ENCODE results near the gene PDE3A. TPM values are rescaled to one million over a fixed set of nuclear protein-coding genes. Genes with fewer than 3 reads are reported as not detected.

Gene PDE3A
- total RNA-seq, 1 donor from 2014 or later: 2.4 TPM

- no peak overlapping the region for H3K4me3 Mint-ChIP-seq
- no peak overlapping the region for H3K27ac Mint-ChIP-seq (ENCODE audit: unreplicated experiment)
- TF ChIP-seq, protein P1, sequence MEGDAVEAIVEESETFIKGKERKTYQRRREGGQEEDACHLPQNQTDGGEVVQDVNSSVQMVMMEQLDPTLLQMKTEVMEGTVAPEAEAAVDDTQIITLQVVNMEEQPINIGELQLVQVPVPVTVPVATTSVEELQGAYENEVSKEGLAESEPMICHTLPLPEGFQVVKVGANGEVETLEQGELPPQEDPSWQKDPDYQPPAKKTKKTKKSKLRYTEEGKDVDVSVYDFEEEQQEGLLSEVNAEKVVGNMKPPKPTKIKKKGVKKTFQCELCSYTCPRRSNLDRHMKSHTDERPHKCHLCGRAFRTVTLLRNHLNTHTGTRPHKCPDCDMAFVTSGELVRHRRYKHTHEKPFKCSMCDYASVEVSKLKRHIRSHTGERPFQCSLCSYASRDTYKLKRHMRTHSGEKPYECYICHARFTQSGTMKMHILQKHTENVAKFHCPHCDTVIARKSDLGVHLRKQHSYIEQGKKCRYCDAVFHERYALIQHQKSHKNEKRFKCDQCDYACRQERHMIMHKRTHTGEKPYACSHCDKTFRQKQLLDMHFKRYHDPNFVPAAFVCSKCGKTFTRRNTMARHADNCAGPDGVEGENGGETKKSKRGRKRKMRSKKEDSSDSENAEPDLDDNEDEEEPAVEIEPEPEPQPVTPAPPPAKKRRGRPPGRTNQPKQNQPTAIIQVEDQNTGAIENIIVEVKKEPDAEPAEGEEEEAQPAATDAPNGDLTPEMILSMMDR (conservative IDR thresholded peaks at IDR 0.05): no peak
- no peaks in the 10 kb centered on the region for H3K27me3 Mint-ChIP-seq (ENCODE audit: low read depth)
- no peaks in the 10 kb centered on the region for H3K9me3 Mint-ChIP-seq
- H3K36me3 Mint-ChIP-seq (ENCODE audit: low read depth): no peaks in the 10 kb centered on the region
- H3K4me1 Mint-ChIP-seq: no peaks in the 10 kb centered on the region
- no peak for DNase-seq (ENCODE audit: low read depth, low spot score)
Observed at GRCh38 chr12:20436316-20436715, 68.0 kb downstream of the PDE3A start.

DNA sequence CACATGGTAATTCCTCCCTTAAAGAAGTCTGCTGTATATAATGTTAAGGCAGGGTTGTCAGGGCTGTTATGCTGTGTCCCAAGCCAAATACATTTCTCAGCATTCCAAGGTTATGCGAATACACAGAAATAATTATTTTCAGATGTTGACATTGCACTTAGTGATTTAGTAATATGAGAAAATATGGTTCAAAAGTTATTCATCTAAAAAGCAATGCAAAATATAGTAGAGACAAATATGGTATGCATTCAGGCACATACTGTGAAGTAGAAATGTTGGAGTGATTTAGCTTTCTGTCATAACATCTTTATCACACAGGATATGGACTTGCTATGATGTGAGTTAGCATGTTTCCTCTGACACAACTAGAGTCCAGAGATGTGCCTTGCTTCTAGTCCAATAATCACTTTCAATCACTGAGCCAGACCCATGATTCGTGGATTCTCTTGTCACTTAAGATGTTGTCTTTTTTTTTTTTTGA lies 70.0 kb downstream of the PDE3A start:
- Mint-ChIP-seq H3K27ac (ENCODE audit: unreplicated experiment) (no peak overlapping the region), H3K4me3 (no peak overlapping the region), H3K9me3 (no peaks in the 10 kb centered on the region), H3K27me3 (ENCODE audit: low read depth) (no peaks in the 10 kb centered on the region), H3K4me1 (no peaks in the 10 kb centered on the region), H3K36me3 (ENCODE audit: low read depth) (no peaks in the 10 kb centered on the region)
- DNase-seq (ENCODE audit: low read depth, low spot score): no peak
- TF ChIP-seq, protein P1 (conservative IDR thresholded peaks at IDR 0.05): no peak

GRCh38 chr12:20439626-20440025 lies 71.3 kb downstream of the PDE3A start:
- TF ChIP-seq, protein P1 (conservative IDR thresholded peaks at IDR 0.05): no peak
- H3K4me1 Mint-ChIP-seq: no peaks in the 10 kb centered on the region
- no peak for DNase-seq (ENCODE audit: low read depth, low spot score)
- H3K27me3 Mint-ChIP-seq (ENCODE audit: low read depth): no peaks in the 10 kb centered on the region
- no peak overlapping the region for H3K27ac Mint-ChIP-seq (ENCODE audit: unreplicated experiment)
- H3K4me3 Mint-ChIP-seq: no peak overlapping the region
- H3K9me3 Mint-ChIP-seq: no peaks in the 10 kb centered on the region
- H3K36me3 Mint-ChIP-seq (ENCODE audit: low read depth): no peaks in the 10 kb centered on the region

- no peaks in the 10 kb centered on the region for H3K9me3 Mint-ChIP-seq
- TF ChIP-seq, protein P1 (conservative IDR thresholded peaks at IDR 0.05): no peak
- H3K4me1 Mint-ChIP-seq: no peaks in the 10 kb centered on the region
- H3K36me3 Mint-ChIP-seq (ENCODE audit: low read depth): no peaks in the 10 kb centered on the region
- no peak for DNase-seq (ENCODE audit: low read depth, low spot score)
- H3K4me3 Mint-ChIP-seq: no peak overlapping the region
- no peak overlapping the region for H3K27ac Mint-ChIP-seq (ENCODE audit: unreplicated experiment)
- H3K27me3 Mint-ChIP-seq (ENCODE audit: low read depth): no peaks in the 10 kb centered on the region
Observed at GRCh38 chr12:20440408-20440807, 72.1 kb downstream of the PDE3A start.

- H3K4me3 Mint-ChIP-seq: no peak overlapping the region
- no peak overlapping the region for H3K27ac Mint-ChIP-seq (ENCODE audit: unreplicated experiment)
- TF ChIP-seq, protein P1 (conservative IDR thresholded peaks at IDR 0.05): no peak
- no peaks in the 10 kb centered on the region for H3K27me3 Mint-ChIP-seq (ENCODE audit: low read depth)
- H3K36me3 Mint-ChIP-seq (ENCODE audit: low read depth): no peaks in the 10 kb centered on the region
- H3K9me3 Mint-ChIP-seq: no peaks in the 10 kb centered on the region
- no peak for DNase-seq (ENCODE audit: low read depth, low spot score)
- H3K4me1 Mint-ChIP-seq: no peaks in the 10 kb centered on the region
Observed at GRCh38 chr12:20442322-20442721, 74.0 kb downstream of the PDE3A start.

DNA sequence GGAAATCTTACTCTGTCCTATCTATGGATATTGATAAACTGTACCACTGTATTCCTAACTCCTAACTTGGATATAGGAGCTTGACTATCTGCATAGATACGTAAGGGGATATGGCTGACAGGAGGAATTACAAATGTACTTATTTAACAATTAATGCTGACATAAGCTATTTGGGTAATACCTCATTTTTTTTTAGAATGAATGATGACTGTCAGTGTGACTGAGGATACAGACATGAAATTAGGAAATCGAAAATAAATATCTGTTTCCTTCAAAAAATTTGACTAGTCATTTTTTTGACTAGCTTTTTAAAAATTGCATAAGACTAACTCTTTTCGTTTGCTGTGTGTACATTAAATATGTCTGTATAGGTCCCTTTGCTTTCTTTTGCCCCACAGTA lies 74.9 kb downstream of the PDE3A start:
- Mint-ChIP-seq H3K27ac (ENCODE audit: unreplicated experiment) (no peak overlapping the region), H3K9me3 (no peaks in the 10 kb centered on the region), H3K4me1 (no peaks in the 10 kb centered on the region), H3K36me3 (ENCODE audit: low read depth) (no peaks in the 10 kb centered on the region), H3K4me3 (no peak overlapping the region), H3K27me3 (ENCODE audit: low read depth) (no peaks in the 10 kb centered on the region)
- no peak for DNase-seq (ENCODE audit: low read depth, low spot score)
- TF ChIP-seq, protein P1 (conservative IDR thresholded peaks at IDR 0.05): no peak

Data from neural crest cell (in vitro differentiated cells).